GM21619 (cell line): ENCODE data around the gene PRC1.
A peak's percentile ranks its signal among the peaks of the same experiment; 100 is the strongest.
"Not testable (repeated sequence)": the region's sequence is repeated elsewhere in the genome, so short reads cannot be mapped to it uniquely, and the experiment has no call there.

Experiments used
- ATAC-seq: cut with Tn5 transposase; IDR thresholded peaks from one replicate; pipeline ENCODE4 v1.9.1; 2021; ENCODE audit not compliant: unreplicated experiment

The PRC1 gene

DNA sequence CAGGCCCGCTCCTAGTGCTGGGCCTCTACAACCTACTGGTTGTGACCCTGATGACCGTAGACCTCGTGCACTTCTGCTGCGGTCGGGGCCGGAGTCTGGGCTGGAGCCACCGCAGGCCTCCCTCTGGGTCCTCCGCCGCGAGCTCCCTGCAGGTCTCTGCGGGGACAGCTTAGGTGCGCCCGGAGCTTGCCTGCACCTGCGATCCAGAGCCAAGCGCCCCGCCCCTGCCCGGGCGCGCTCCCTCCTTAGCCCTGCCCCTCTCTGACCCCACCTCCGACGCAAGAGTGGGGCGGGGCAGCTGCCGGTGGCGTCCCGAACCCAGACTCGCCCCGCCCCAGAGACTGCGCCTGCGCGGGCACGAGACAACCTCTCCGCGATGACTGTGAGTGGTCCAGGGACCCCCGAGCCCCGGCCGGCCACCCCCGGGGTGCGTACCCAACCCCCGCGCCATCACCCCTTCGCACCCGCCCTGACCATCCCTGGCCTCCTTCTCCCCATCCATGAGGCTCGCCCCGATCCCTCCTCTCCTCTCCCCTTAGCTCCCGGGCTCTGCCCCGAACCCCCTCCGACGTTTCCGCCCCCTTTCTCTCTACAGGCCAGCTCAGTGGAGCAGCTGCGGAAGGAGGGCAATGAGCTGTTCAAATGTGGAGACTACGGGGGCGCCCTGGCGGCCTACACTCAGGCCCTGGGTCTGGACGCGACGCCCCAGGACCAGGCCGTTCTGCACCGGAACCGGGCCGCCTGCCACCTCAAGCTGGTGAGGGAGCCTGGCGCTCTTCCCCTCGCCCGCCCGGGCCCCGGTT lies 59.2 kb downstream of the PRC1 start, which contains the start of gene UNC45A:
UNC45A (plus strand) TSS at position 337 of the 803 bp plus-strand sequence; CDS start at position 377, 40 bp downstream.
- peak; percentile 48 for ATAC-seq

DNA sequence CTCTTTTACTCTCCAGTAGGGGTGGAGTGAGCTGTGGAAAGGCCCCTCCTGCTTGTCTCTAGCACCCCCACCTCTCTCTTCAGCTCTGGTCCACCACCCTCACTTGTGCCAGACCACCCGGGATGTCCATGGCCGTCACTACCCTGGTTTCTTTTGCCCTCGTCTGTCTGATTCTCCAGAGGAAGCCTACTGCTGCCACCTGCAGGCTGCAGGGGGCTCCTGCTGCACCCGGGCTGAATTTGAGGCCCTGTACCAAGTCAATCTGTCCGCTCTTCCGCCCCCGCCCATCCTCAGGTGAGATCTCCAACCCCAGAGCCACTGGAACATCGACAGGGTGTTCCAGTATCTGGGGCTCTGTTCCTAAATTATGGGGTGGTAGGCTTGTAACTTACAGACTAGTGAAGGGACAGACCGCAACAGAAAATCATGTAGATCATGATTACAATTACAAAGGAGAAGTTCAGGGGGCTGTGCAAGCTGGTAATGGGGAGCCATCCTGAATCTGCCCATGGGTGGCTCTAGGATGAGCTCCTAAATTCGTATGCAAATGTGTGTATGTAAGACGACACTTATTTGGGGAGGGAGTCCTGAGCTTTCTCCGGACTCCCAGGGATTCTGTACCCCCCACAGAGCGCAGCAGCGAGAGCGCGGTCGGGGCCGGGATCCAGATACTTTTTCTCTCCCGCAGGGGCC lies 59.9 kb downstream of the PRC1 start:
- peak; percentile 27 for ATAC-seq

DNA sequence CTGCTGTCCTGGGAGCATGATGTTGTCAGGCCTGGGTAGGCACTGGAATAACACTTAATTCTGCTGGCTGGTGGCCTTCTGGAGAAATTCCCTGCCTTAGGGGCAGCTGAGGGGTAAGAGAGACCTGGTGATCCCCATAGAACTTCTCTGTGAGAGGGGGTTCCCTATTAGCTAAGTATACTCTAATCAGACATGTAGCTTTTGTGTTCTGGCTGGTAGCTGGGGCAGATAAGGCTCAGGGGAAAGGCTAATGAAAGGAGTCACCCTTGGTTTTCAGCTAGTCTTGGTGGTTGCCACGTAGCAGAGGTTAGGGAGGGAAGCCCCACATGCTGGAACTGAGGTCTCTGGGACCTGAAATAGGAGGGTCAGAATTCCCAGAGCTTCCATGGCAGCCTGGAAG lies 61.0 kb downstream of the PRC1 start:
- ATAC-seq, result no peak

DNA sequence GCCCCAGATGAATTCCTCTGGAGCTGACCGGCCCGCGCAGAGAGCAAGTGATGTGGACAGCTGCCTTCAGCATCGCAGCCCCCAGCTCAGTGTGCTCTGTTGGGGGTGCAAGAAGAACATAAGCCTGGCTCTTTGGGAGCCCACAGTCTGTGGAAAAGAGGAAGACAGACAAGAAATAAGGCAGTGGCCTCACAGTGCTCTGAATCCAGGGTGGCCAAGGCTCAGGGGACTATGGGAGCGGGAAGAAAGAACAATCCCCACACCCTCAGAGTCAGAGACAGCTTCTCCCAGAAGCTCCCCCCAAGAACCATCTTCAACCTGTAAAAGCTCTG lies 61.7 kb downstream of the PRC1 start:
- no peak for ATAC-seq

DNA sequence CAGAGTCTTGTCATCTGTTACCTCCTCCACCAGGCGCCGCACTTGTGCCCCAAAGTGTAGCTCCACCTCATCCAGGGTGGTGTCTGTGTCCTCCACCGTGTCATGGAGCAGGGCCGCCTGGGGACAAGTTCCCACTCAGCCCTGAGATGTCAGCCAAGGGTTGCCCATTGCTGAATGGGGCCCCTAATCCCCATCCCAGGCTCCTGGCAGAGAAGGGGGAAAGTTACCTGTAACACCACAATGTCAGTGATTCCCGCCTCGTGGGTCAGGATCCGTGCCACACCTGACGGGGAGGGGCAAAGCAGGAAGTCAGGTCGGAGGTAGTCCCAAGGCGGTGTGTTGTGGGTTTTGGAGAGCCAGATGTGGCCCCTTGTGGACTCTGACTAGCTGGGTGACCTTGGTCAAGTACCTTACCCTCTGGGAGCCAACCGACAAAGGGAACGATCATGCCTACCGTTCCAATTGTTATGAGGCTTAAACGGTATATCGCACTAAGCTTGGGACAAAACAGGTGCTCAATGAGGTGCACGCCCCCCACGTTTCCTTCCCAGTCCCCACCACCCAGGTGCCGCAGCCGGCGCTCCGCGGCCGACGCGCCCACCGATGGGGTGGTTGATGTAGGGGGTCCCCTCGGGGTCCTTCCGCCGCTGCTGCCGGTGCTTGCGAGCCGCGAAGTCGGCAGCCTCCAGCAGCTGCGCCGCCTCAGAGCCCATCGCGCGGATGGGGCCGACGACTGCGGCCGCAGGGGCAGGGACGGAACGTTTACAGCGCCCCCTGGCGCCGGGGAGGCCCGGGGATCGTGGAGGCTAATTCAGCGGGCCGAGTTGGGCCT lies 62.3 kb downstream of the PRC1 start, which contains the start of gene HDDC3:
HDDC3 (minus strand) TSS at position 722 of the 832 bp plus-strand sequence; CDS start at position 713, 9 bp downstream.
- ATAC-seq, result peak; percentile 42

DNA sequence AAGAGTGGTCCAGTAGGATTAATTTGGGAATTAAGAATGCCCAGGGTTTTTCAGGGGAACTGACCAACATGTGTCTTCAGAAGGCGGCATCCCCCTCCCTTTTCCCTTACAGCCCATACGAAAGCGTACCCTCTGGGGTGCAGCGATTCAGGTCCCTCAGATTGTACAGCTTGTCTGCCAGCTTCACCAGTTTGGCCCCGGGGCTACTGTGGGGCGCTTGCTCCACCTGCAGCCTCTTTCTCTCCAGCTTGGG lies 62.8 kb downstream of the PRC1 start:
- ATAC-seq, result no peak

DNA sequence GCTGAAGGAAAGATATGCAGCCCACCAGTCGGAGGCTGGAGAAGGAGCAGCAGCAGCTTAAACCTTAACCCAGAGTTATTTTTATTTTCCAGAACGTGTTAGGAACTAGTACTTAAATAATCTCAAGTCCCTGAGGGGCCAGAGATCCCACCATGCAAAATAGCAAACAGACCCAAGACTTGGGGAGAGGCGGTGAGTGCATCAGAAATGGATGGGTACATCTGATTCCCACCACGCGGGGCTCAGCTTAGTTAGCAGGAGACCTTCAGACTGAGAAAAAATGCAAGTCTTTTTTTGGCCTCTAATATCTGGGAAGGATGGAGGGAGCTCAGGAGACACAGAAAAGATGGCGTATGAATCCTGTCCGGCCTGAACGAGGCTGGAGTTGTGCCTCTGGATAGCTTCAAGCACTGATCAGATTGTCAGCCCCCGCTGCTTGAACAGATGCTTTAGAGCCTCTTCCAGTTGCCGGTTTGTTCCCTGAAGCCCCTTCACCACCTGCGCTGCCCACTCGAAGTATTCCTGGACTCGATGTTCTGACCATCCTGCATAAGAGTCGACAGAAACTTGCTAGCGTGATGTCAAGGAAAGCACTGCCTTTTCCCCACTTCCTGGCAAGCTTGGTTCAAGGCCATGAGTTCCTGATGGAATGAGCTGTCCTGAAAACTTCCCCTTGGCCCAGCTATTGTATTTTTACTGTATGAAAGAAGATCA lies 63.3 kb downstream of the PRC1 start:
- no peak for ATAC-seq

DNA sequence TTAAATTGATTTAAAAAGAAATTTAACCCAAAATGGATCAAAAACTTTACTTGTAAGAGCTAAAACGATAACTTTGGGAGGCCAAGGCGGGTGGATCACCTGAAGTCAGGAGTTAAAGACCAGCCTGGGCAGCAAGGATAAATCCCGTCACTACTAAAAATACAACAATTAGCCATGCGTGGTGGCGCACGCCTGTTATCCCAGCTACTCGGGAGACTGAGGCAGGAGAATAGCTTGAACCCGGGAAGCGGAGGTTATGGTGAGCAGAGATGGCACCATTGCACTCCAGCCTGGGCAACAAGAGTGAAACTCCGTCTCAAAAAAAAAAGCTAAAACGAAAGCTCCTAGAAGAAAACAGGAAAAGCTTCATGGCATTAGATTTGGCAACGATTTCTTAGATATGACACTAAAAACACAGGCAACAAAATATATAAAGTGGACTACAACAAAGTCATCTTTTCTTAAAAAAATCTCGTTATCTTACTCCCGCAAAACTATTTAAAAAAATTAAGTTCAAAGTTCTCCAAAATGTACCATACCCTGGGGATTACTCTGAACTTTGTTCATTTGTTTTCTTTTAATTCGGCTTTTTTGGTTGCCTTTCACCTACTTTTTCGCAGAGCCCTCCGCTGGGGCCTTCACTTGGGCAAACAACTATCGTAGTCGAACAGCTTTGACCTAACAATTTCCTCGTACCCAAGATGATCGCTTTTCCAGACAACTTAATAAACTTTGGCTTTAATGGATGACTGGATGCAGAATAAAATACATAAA lies 64.9 kb downstream of the PRC1 start:
- ATAC-seq, result peak; percentile 0

DNA sequence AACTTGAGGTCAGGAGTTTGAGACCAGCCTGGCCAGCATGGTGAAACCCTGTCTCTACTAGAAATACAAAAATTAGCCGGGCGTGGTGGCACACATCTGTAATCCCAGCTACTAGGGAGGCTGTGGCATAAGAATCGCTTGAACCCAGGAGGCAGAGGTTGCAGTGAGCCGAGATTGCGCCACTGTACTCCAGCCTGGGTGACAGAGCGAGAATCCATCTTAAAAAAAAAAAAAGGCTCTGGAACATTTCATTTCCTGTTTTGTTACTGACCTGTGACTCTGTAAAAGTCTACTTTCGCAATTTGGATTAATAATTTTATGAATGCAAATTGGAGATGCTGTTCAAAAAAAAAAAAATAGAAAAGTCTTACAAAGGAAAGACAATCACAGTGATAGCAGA lies 66.2 kb downstream of the PRC1 start:
- ATAC-seq, result not testable (repeated sequence)

DNA sequence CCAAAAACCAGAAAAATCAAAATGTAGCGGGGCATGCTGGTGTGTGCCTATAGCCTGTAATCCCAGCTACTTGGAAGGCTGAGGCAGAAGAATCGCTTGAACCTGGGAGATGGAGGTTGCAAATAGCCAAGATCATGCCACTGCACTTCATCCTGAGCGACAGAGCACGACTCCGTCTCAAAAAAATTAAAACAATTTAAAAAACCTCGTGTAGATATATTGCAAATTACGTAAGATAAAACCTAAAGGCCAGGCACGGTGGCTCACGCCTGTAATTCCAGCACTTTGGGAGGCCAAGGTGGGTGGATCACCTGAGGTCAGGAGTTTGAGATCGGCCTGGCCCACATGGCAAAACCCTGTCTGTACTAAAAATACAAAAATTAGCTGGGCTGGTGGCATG lies 67.6 kb downstream of the PRC1 start:
- not testable (repeated sequence) for ATAC-seq

DNA sequence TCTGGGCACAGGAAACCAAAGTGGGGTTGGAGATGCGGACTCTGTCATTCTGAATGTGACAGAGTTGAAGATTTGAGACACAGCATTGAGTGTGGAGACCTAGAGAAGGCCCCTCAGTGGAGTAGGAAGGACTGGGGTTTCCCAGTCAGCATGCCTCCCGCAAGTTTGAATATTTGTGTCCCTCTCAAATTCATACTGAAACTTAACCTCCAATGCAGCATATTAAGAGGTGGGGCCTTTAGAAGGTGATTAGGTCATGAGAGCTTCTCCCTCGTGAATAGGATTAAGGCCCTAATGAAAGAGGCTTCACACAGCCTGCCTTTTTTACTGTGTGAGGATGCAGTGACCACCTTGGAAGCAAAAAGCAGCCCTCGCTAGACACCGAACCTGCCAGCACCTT lies 70.0 kb downstream of the PRC1 start:
- peak; percentile 66 for ATAC-seq

DNA sequence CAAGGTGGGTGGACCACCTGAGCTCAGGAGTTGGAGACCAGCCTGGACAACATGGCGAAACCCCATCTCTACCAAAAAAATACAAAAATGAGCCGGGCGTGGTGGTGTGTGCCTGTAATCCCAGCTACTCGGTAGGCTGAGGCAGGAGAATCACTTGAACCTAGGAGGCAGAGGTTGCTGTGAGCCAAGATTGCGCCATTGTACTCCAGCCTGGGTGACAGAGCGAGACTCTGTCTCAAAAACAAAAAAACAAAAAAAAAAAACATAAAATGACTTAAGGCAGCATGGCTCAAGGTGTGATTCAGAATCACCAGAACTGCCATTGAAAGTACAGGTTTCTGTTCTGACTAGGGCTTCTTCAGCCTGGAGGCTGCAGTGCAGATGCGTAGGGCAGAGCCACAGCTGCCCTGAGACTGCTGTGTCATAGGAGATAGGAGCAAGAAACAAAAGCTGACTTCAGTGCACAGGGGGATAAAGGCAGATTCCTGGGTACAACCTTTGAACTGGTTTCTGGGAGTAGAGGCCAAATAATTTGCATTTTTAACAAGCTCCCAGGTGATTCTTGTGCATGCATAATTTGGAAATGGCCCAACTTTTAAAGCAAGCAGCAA lies 71.5 kb downstream of the PRC1 start:
- peak; percentile 84 for ATAC-seq

DNA sequence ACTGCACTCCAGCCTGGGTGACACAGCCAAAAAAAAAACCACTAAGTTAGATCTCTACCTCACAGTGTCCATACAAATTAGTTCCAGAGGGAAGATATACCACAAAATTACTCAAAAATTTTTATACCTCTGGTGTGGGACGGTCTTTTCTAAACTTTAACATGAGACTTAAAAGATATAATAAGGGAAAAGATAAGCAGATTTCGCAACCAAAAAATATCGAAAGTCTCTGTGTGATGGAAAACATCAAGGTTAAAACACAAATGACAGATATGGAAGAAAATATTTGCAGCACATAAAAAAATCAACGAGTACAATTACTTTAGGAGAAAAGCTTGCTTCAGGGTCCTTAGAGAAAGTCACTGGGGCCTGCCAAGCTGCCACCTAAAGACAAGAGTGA lies 72.4 kb downstream of the PRC1 start:
- no peak for ATAC-seq

DNA sequence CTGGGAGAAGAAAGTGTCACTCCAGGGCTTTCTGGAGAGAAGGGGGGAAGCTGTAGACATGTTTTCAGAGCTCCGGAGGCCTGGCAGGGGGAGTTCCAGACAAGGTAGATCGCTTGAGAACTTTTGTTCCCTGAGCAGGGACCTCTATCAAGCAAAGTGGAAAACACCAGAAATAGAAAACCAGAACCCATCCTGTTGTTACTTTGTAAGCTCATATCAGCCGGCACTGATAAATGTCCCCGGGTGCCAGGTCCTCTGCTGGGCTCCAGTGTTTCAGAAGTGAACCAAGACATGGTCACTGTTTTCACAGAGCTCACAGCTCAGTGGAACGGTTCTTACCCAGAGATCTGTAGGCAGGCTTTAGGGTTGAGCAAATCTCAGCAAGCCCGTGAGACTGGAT lies 75.5 kb downstream of the PRC1 start:
- ATAC-seq, result no peak

DNA sequence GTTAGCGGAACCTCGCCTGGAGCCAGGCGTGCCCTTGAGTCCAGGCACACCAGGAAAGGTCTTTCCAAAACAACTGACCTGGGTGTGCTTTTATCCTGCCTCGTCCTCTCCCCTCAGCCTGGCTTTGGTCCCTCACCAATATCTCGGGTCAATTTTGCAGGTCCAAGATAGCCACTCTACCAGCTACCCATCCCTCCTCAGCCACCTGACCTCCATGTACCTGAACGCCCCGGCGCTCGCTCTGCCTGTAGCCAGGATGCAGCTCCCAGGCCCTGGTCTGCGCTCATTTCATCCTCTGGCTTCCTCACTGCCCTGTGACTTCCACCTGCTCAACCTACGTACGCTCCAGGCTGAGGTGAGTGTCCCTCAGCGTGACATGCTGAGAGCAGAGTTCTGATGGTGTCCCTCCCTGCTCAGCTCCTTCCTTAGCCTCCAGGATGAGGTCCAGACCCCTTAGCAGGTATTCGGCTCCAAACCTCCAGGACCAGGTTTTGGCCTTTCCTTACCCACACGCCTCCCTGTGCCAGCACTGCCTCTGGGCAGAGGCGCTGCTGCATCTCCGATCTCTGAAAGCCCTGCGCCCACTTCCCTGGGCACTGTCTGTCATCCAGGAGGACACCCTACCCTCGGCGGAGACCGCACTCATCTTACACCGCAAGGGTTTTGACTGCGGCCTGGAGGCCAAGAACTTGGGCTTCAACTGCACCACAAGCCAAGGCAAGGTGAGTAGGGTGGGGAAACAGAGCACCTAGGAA lies 76.1 kb downstream of the PRC1 start:
- ATAC-seq, result no peak

DNA sequence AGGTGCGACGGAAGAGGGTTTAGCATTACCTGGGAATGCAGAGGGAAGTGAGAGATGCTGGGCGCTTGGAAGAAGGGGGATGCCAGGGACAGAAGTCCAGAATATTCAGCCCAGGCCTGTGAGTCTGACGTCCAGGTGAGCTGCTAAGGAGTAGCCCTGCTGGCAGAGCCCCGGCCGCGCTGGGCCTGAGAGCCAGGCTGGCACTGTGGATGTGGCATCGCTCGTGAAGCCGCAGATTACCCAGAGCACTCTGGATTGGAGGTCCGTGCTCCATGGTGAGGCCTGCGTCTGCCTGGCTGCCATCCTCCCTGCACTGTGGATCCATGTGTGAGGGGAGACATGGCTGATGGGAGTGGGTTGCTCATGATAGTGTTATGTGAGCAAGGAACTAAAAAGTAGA lies 76.8 kb downstream of the PRC1 start:
- ATAC-seq, result no peak

DNA sequence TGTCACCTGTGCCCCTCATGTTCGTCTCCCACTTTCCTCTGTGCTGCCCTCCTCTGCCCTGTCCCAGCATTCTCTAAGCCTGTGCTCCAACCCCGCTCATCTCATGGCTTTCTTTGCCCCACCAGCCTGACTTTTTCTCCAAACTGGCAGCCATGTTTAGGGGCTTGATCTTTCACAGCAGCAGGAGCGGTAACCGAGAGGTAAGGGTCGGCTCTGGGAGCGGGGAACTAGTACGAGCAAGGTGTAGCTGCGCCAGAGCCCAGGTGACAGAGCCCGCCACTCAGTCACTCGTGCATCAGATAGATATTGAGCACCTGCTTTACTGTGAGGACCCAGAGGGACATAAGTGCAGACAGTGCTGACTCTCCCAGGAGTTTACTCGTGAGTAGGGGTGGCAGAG lies 77.9 kb downstream of the PRC1 start:
- no peak for ATAC-seq
